ENCODE results near the gene ASIC2.

Gene ASIC2

GRCh38 chr17:33280162-33280943, 12.7 kb downstream of the ASIC2 start:
- no peak for TF ChIP-seq CTCF (IDR thresholded peaks at IDR 0.05; ENCODE audit: control insufficient read depth, insufficient read depth, low read depth, low read length, missing control alignments)
- no peak overlapping the region for H3K4me3 ChIP-seq (ENCODE audit: control insufficient read depth, low read depth, low read length)

GRCh38 chr17:33277436-33278100, 15.5 kb downstream of the ASIC2 start:
- DNase-seq (ENCODE audit: low read depth): no peak
- no peak for TF ChIP-seq CTCF (IDR thresholded peaks at IDR 0.05; ENCODE audit: control insufficient read depth, insufficient read depth, low read depth, low read length, missing control alignments)
- H3K4me3 ChIP-seq (ENCODE audit: control insufficient read depth, low read depth, low read length): no peak overlapping the region

More at GRCh38 chr17:33280162-33280943, 12.7 kb downstream of the ASIC2 start:
- no peak for DNase-seq (ENCODE audit: low read depth)

- DNase-seq (ENCODE audit: low read depth): no peak
- TF ChIP-seq CTCF (IDR thresholded peaks at IDR 0.05; ENCODE audit: control insufficient read depth, insufficient read depth, low read depth, low read length, missing control alignments): no peak
These were observed 19.2 kb downstream of the ASIC2 start for GRCh38 chr17:33273743-33274410.

GRCh38 chr17:33273271-33273670, 19.8 kb downstream of the ASIC2 start:
- no peak overlapping the region for H3K4me3 ChIP-seq (ENCODE audit: control insufficient read depth, low read depth, low read length)
- DNase-seq (ENCODE audit: low read depth): no peak
- TF ChIP-seq CTCF (IDR thresholded peaks at IDR 0.05; ENCODE audit: control insufficient read depth, insufficient read depth, low read depth, low read length, missing control alignments): no peak

More at GRCh38 chr17:33273743-33274410, 19.2 kb downstream of the ASIC2 start:
- H3K4me3 ChIP-seq (ENCODE audit: control insufficient read depth, low read depth, low read length): no peak overlapping the region

GRCh38 chr17:33272438-33272837, 20.7 kb downstream of the ASIC2 start:
- DNase-seq (ENCODE audit: low read depth): no peak
- TF ChIP-seq CTCF (IDR thresholded peaks at IDR 0.05; ENCODE audit: control insufficient read depth, insufficient read depth, low read depth, low read length, missing control alignments): no peak
- H3K4me3 ChIP-seq (ENCODE audit: control insufficient read depth, low read depth, low read length): no peak overlapping the region

- H3K4me3 ChIP-seq (ENCODE audit: control insufficient read depth, low read depth, low read length): no peak overlapping the region
- DNase-seq (ENCODE audit: low read depth): no peak
- TF ChIP-seq CTCF (IDR thresholded peaks at IDR 0.05; ENCODE audit: control insufficient read depth, insufficient read depth, low read depth, low read length, missing control alignments): no peak
These were observed 23.6 kb downstream of the ASIC2 start for GRCh38 chr17:33269337-33270060.
